Measurements from ENCODE around the gene PARD6G. TPM values are rescaled to one million over a fixed set of nuclear protein-coding genes. Genes with fewer than 3 reads are reported as not detected.
A peak's percentile ranks its signal among the peaks of the same experiment; 100 is the strongest.

PARD6G gene
- total RNA-seq, 2 donors from 2014 or later, result 12.3 to 18.7 TPM

DNA sequence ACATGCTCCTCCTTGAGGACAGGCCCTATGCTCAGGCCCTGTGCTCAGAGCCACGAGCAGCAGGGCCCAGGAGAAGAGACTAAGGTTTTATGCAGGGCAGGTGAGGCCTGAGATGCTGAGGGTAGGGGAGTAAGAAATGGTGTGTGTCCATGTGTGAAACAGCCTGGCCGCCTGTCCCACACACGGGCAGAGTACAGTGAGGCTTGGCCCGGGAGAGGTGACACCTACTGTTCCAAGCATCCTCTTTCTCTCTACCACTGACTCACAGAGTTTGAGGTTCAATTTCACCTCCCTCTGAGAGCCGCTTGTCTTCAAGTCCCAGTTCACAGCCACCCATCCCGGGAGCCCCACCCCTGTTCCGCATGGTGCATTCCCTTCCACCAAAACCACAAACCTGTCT lies 84.1 kb downstream of the PARD6G start:
- H3K36me3 ChIP-seq, result no peaks in the 10 kb centered on the region
- intact Hi-C loops (cut with DNase I), result no loop called here
- H3K4me3 ChIP-seq, result no peak overlapping the region
- no peaks in the 10 kb centered on the region for H3K4me1 ChIP-seq (replicated peaks)
- TF ChIP-seq POLR2AphosphoS5 (IDR thresholded peaks at IDR 0.05), result no peak
- TF ChIP-seq, protein P1, sequence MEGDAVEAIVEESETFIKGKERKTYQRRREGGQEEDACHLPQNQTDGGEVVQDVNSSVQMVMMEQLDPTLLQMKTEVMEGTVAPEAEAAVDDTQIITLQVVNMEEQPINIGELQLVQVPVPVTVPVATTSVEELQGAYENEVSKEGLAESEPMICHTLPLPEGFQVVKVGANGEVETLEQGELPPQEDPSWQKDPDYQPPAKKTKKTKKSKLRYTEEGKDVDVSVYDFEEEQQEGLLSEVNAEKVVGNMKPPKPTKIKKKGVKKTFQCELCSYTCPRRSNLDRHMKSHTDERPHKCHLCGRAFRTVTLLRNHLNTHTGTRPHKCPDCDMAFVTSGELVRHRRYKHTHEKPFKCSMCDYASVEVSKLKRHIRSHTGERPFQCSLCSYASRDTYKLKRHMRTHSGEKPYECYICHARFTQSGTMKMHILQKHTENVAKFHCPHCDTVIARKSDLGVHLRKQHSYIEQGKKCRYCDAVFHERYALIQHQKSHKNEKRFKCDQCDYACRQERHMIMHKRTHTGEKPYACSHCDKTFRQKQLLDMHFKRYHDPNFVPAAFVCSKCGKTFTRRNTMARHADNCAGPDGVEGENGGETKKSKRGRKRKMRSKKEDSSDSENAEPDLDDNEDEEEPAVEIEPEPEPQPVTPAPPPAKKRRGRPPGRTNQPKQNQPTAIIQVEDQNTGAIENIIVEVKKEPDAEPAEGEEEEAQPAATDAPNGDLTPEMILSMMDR (IDR thresholded peaks at IDR 0.05), result no peak
- TF ChIP-seq POLR2A (IDR thresholded peaks at IDR 0.05), result no peak
- WGBS, result 90% methylated on average over 7 of the region's 7 CpGs
- H3K9me3 ChIP-seq, result no peaks in the 10 kb centered on the region
- no peaks in the 10 kb centered on the region for H3K27me3 ChIP-seq (replicated peaks; ENCODE audit: insufficient read depth)
- H3K27ac ChIP-seq, result no peak overlapping the region
- no peak for DNase-seq (ENCODE audit: low spot score)

DNA sequence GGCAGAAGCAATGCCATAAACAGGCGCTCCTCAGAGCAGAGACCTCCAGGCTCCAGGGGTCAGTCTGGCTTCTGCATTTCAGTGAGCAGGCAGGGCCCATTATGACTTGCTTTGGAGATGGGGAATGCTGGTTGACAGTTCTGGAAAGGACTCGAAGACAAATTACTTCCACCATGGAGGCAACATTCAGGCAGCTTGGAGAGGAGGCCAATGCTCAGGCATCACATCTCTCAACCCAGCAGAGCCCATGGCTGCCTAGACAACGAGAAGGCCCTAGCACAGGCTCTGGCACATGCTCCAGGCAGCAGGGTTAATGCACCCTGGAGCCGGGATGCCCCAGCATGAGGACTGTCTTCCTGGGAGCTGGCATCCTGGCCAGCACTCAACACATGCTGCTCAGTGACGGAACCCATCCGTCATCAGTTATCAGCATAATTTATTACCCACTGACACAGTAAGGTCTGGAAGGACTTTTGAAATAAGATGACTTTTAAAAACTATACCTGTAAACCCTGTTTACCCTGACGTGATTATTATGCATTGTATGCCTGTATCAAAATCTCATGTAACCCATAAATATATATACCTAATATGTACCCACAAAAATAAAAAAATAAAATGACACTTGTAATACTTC lies 85.4 kb downstream of the PARD6G start:
- TF ChIP-seq, protein P1 (IDR thresholded peaks at IDR 0.05), result no peak
- H3K4me3 ChIP-seq, result no peak overlapping the region
- 73% methylated on average over 7 of the region's 7 CpGs for WGBS
- no peaks in the 10 kb centered on the region for H3K9me3 ChIP-seq
- no peak for DNase-seq (ENCODE audit: low spot score)
- H3K27ac ChIP-seq, result no peak overlapping the region
- no peaks in the 10 kb centered on the region for H3K4me1 ChIP-seq (replicated peaks)
- no peaks in the 10 kb centered on the region for H3K27me3 ChIP-seq (replicated peaks; ENCODE audit: insufficient read depth)
- intact Hi-C loops (cut with DNase I), result no loop called here
- H3K36me3 ChIP-seq, result no peaks in the 10 kb centered on the region

DNA sequence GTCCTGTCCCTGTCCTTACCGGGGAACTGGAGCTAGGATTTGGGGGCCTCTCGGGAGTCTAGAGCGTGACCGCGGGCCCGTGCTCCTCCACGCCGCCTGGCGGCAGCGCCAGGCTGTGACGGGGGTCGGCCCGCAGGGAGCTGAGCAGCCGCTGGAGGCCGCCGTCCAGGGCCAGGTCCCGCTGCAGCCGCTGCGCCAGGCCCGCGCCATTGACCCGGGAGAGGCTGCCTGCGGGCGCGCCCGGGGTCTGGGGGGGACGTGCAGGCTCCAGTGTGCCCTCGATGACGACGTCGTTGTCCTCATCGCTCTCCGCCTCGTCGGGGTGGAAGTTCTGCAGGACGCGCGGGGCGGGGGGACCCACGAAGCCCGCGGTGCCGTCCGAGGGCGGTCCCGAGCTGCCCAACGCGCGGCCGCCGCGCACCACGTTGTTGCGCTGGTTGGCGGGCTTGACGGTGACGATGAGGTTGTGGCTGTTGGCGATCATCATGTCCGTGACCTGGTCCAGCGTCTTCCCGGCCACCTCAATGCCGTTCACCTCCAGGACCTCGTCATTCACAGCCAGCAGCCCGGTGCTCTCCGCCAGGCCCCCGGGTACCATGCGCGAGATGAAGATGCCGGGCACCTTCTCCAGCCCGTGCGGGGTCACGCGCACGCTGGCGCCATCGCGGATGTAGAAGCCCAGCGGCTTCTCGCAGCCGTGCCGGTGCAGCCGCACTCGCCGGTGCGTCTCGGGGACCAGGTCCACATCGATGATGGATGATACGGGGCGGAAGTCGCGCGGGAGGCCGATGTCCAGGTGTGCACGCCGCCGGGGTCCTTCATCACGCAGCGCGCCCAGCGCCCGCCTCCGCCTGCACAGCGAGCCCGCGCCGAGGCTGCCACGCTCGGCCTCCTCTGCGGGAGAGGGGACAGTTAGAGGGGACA lies 87.3 kb downstream of the PARD6G start:
- no peak overlapping the region for H3K27ac ChIP-seq
- no peak overlapping the region for H3K4me3 ChIP-seq

DNA sequence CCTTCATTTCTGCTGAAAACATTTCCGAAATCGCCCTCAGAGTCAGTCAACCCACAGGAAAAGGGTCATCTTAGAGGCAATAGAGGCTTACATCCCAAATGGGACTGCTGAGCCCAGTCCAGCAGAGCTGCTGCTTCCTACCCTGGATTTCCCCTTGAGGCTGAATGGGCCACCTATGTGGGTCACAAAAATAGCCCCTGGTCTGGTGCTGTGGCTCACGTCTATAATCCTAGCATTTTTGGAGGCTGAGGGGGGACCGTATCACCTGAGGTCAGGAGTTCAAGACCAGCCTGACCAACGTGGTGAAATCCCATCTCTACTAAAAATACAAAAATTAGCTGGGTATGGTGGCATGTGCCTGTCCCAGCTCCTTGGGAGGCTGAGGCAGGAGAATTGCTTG lies 88.9 kb downstream of the PARD6G start:
- Histone ChIP-seq H3K27ac (no peak overlapping the region), H3K9me3 (no peaks in the 10 kb centered on the region), H3K4me3 (no peak overlapping the region), H3K36me3 (no peaks in the 10 kb centered on the region), H3K4me1 (replicated peaks) (no peaks in the 10 kb centered on the region), H3K27me3 (replicated peaks; ENCODE audit: insufficient read depth) (no peaks in the 10 kb centered on the region)
- intact Hi-C loops (cut with DNase I), result no loop called here
- no peak for DNase-seq (ENCODE audit: low spot score)
- 85% methylated on average over 5 of the region's 5 CpGs for WGBS
- TF ChIP-seq, protein P1 (IDR thresholded peaks at IDR 0.05), result no peak

More for the DNA sequence above, 87.3 kb downstream of the PARD6G start:
- intact Hi-C loops (cut with DNase I), result no loop called here
- H3K4me1 ChIP-seq (replicated peaks), result no peaks in the 10 kb centered on the region
- no peak for DNase-seq (ENCODE audit: low spot score)
- no peaks in the 10 kb centered on the region for H3K27me3 ChIP-seq (replicated peaks; ENCODE audit: insufficient read depth)
- H3K9me3 ChIP-seq, result no peaks in the 10 kb centered on the region
- H3K36me3 ChIP-seq, result no peaks in the 10 kb centered on the region
- 75% methylated on average over 100 of the region's 109 CpGs for WGBS
- TF ChIP-seq, protein P1 (IDR thresholded peaks at IDR 0.05), result peak in 1 of 4 experiments; percentile 35
- TF ChIP-seq POLR2A (IDR thresholded peaks at IDR 0.05) (no peak), POLR2AphosphoS5 (IDR thresholded peaks at IDR 0.05) (no peak)
